HepG2 (cell line): ENCODE data around the gene LASP1. TPM values are rescaled to one million over a fixed set of nuclear protein-coding genes. Genes with fewer than 3 reads are reported as not detected.

Source experiments
- ATAC-seq: fragments of 200-7000 bp; cut with Tn5 transposase; 3 replicates; pipeline ENCODE4 v1.9.1; 2020; ENCODE audit warnings: mild to moderate bottlenecking, moderate library complexity
- BruUV-seq: library from RNA; stranded (reverse); fragments of 400-500 nt; replicated peaks from 2 replicates; lab custom pipeline; 2021; lab: Mats Ljungman, UMichigan
- CTCF ChIA-PET: fragments of 300-600 bp; formaldehyde crosslinking; extraction: SDS; loops from one replicate; lab custom pipeline; 2021; ENCODE audit warnings: low total read pairs, inconsistent platforms, low intra/inter-chr PET ratio; lab: Yijun Ruan, JAX
- POLR2A ChIA-PET: fragments of 350-600 bp; sonication (Branson Sonifier 250); formaldehyde crosslinking; loops from one replicate; lab custom pipeline; 2020; ENCODE audit warnings: antibody characterized with exemption, inconsistent platforms; lab: Yijun Ruan, JAX
- DNase-seq: peaks from one replicate; pipeline ENCODE4 v3.0.0-alpha.2; 2015; ENCODE audit warnings: low spot score
- FAIRE-seq: peaks from 3 replicates; lab custom pipeline; 2011; peaks lifted over from hg19 to GRCh38; lab: Jason Lieb, UNC
- H2AFZ ChIP-seq: one replicate; pipeline ENCODE4 v1.6.1; 2011; ENCODE audit warnings: low read length, inconsistent platforms
- H3K27ac ChIP-seq: fragments of 300-600 bp; 3 replicates; pipeline ENCODE4 v1.8.0; 2011; ENCODE audit warnings: mixed run types, mild to moderate bottlenecking, mixed read lengths, low read length, inconsistent platforms; ENCODE audit not compliant: insufficient read depth; ENCODE audit errors: extremely low read length
- H3K27me3 ChIP-seq, 2 experiments: fragments of 200-600 bp in 1 of 2; 2 replicates in 1 of 2; 3 replicates in 1 of 2; pipeline versions ENCODE4 v1.6.0 to v1.8.0; 2011; ENCODE audit warnings: low read length in 2 of 2, mild to moderate bottlenecking in 2 of 2, moderate library complexity in 2 of 2, inconsistent platforms in 1 of 2; ENCODE audit not compliant: insufficient read depth in 2 of 2, control insufficient read depth in 1 of 2
- H3K36me3 ChIP-seq, 2 experiments: fragments of 200-600 bp in 1 of 2; replicated peaks in 1 of 2; 2 replicates in 1 of 2; 3 replicates in 1 of 2; pipeline versions ENCODE4 v1.5.1 to v1.8.0; 2011; ENCODE audit warnings: low read length in 2 of 2, inconsistent platforms in 1 of 2; ENCODE audit not compliant: insufficient read depth in 2 of 2, control insufficient read depth in 1 of 2
- H3K4me1 ChIP-seq: 2 replicates; pipeline ENCODE4 v1.5.1; 2012; ENCODE audit warnings: low read length, inconsistent platforms; ENCODE audit not compliant: insufficient read depth
- H3K4me2 ChIP-seq: 2 replicates; pipeline ENCODE4 v1.6.0; 2011; ENCODE audit warnings: low read depth, low read length, inconsistent platforms
- H3K4me3 ChIP-seq, 3 experiments: fragments of 200-600 bp in 1 of 3; sonication (generic), shearing (Covaris generic) in 1 of 3; replicated peaks in 1 of 3; 2 replicates each; pipeline ENCODE4 v1.5.1; 2011 to 2016; ENCODE audit warnings: low read length in 3 of 3, inconsistent platforms in 2 of 3, low read depth in 2 of 3, mild to moderate bottlenecking in 2 of 3, control low read depth in 1 of 3, mixed read lengths in 1 of 3; ENCODE audit not compliant: insufficient read depth in 1 of 3
- H3K79me2 ChIP-seq: one replicate; pipeline ENCODE4 v1.6.1; 2011; ENCODE audit warnings: low read length, inconsistent platforms; ENCODE audit not compliant: insufficient read depth
- H3K9ac ChIP-seq: 2 replicates; pipeline ENCODE4 v1.6.0; 2011; ENCODE audit warnings: mild to moderate bottlenecking, low read depth, low read length, inconsistent platforms; ENCODE audit not compliant: insufficient read depth
- H3K9me3 ChIP-seq: 2 replicates; pipeline ENCODE4 v1.5.1; 2012; ENCODE audit warnings: mild to moderate bottlenecking, low read length
- H4K20me1 ChIP-seq: 2 replicates; pipeline ENCODE4 v1.6.0; 2011; ENCODE audit warnings: inconsistent platforms, mild to moderate bottlenecking, low read length, moderate library complexity; ENCODE audit not compliant: insufficient read depth
- AFF4 ChIP-seq: sonication (generic); formaldehyde crosslinking; IDR thresholded peaks from 2 replicates; pipeline ENCODE4 v1.4.0; 2020; ENCODE audit warnings: missing genetic modification reagents
- BATF2 ChIP-seq: sonication (generic); formaldehyde crosslinking; IDR thresholded peaks from 2 replicates; pipeline ENCODE4 v1.8.0; 2022; ENCODE audit warnings: mild to moderate bottlenecking, missing genetic modification reagents, moderate library complexity
- CEBPG ChIP-seq: IDR thresholded peaks from 2 replicates; pipeline ENCODE4 v1.6.1; 2016
- GPN1 ChIP-seq: sonication (generic); formaldehyde crosslinking; IDR thresholded peaks from 2 replicates; pipeline ENCODE4 v1.5.1; 2020; ENCODE audit warnings: missing genetic modification reagents, borderline replicate concordance
- HOXD1 ChIP-seq: sonication (generic); formaldehyde crosslinking; IDR thresholded peaks from 2 replicates; pipeline ENCODE4 v1.5.0; 2020; ENCODE audit warnings: missing genetic modification reagents
- MXD3 ChIP-seq: IDR thresholded peaks from 2 replicates; pipeline ENCODE4 v1.6.1; 2016; ENCODE audit warnings: mild to moderate bottlenecking, missing biosample characterization, missing genetic modification reagents
- PLRG1 ChIP-seq: fragments of 450-650 bp; conservative IDR thresholded peaks from 2 replicates; pipeline ENCODE4 v1.6.1; 2016
- PRMT3 ChIP-seq: sonication (generic); formaldehyde crosslinking; IDR thresholded peaks from 2 replicates; pipeline ENCODE4 v1.8.1; 2022; ENCODE audit warnings: low read depth, mild to moderate bottlenecking, moderate library complexity, missing genetic modification reagents, borderline replicate concordance
- SSRP1 ChIP-seq: IDR thresholded peaks from 2 replicates; pipeline ENCODE4 v1.6.1; 2016; ENCODE audit warnings: control low read depth
- TFAP4 ChIP-seq: sonication (generic); IDR thresholded peaks from 2 replicates; pipeline ENCODE4 v1.6.1; 2016; ENCODE audit warnings: low read depth, borderline replicate concordance
- WGBS: methylation state at CpG from one replicate; pipeline ENCODE4 v1.1.6; 2017; ENCODE audit warnings: low lambda C conversion rate; 5-methylcytosine and 5-hydroxymethylcytosine counted together
- in situ Hi-C: cut with HindIII; loops from 2 replicates; pipeline ENCODE4 v1.10.0; 2017; ENCODE audit warnings: low pct_unique_long_range_greater_than_20kb; ENCODE audit not compliant: extremely low pct_ligation_motif_present
- intact Hi-C: fragments of 100-400 bp; cut with micrococcal nuclease; formaldehyde crosslinking; loops from one replicate; pipeline ENCODE4 v1.10.0; 2022; ENCODE audit not compliant: unreplicated experiment
- polyA plus RNA-seq, 8 experiments: library from polyadenylated mRNA; depleted of rRNA in 3 of 8; stranded (reverse) in 7 of 8; unstranded in 1 of 8; fragments of >200 nt; fragmentation: Illumina TruSeq in 4 of 8; extraction: Trizol in 4 of 8; gene quantifications; 2 replicates each; pipeline versions ENCODE4 v1.2.1 to v1.2.3, GENCODE V29; 2011 to 2016; ENCODE audit warnings: low read depth in 4 of 8, missing spikeins in 1 of 8, mixed read lengths in 1 of 8; ENCODE audit not compliant: insufficient read depth in 1 of 8
- total RNA-seq, 5 experiments: library from RNA; depleted of rRNA; stranded (reverse); fragments of >200 nt; fragmentation: Illumina TruSeq; extraction: Trizol; gene quantifications; 2 replicates each; pipeline ENCODE4 v1.2.3, GENCODE V29; 2016; ENCODE audit warnings: low read depth in 1 of 5

LASP1 gene
- total and polyA plus RNA-seq, 2 of the 13 experiments (the other 11 are each of a cell fraction or from before 2014, with no cell fraction given), result 70.1 to 97.0 TPM

- ATAC-seq, result no peak; the same call in 2 of the 3 replicates
- in situ Hi-C loops, result no loop called here
These were observed 23.7 kb downstream of the LASP1 start for GRCh38 chr17:38893607-38894006.

GRCh38 chr17:38894276-38894675 is 24.4 kb downstream of the LASP1 start:
- Histone ChIP-seq H3K9ac (no peak overlapping the region), H3K79me2 (no peaks in the 10 kb centered on the region), H3K27ac (no peak overlapping the region), H2AFZ (no peak overlapping the region), H3K4me3 (no peak overlapping the region), H3K27me3 (no peaks in the 10 kb centered on the region), H3K4me1 (peaks cover 28% of the 10 kb centered on the region), H3K9me3 (no peaks in the 10 kb centered on the region), H4K20me1 (peaks cover 11% of the 10 kb centered on the region; the same call in 1 of the 2 replicates), H3K36me3 (peaks cover 59 to 85% of the 10 kb centered on the region in 2 experiments), H3K4me2 (no peak overlapping the region)
- FAIRE-seq, result no peak
- in situ Hi-C loops, result no loop called here
- no peak for DNase-seq
- peak; percentile 6; the same call in 2 of the 3 replicates for ATAC-seq
- CTCF ChIA-PET, result no interaction called here
- 80% methylated on average over 7 of the region's 7 CpGs for WGBS
- POLR2A ChIA-PET, result interaction anchor here (0.5 to 3.2 kb wide), 6 partner anchors 13 to 40 kb away, joined by 3 to 15 read pairs (median 6); partner anchors contain the start of genes LASP1 and RPL23
- intact Hi-C loops, result no loop called here
- no TSS peak for BruUV-seq
- no peak for TF ChIP-seq PLRG1
- no peak for TF ChIP-seq AFF4 (CRISPR knock-in tag)
- no peak for TF ChIP-seq HOXD1
- no peak for TF ChIP-seq PRMT3 (CRISPR knock-in tag)
- TF ChIP-seq TFAP4, result no peak
- TF ChIP-seq GPN1 (CRISPR knock-in tag), result no peak
- 0 out of 2 replicates have a peak, but pooled peaks have one; percentile 20 for TF ChIP-seq CEBPG (CRISPR knock-in tag)
- no peak for TF ChIP-seq SSRP1 (CRISPR knock-in tag)

More at GRCh38 chr17:38893607-38894006, 23.7 kb downstream of the LASP1 start:
- H3K4me1 ChIP-seq, result peaks cover 28% of the 10 kb centered on the region
- no peak overlapping the region for H2AFZ ChIP-seq
- H3K36me3 ChIP-seq, result peaks cover 55 to 84% of the 10 kb centered on the region in 2 experiments
- no peak overlapping the region for H3K9ac ChIP-seq
- H3K9me3 ChIP-seq, result no peaks in the 10 kb centered on the region
- DNase-seq, result no peak
- H3K27me3 ChIP-seq, result no peaks in the 10 kb centered on the region
- BruUV-seq, result no TSS peak
- ChIA-PET POLR2A (interaction anchor here (0.5 to 3.2 kb wide), 6 partner anchors 12 to 39 kb away, joined by 3 to 15 read pairs (median 6); partner anchors contain the start of genes LASP1 and RPL23), CTCF (no interaction called here)
- H3K79me2 ChIP-seq, result peaks cover 4% of the 10 kb centered on the region
- intact Hi-C loops, result no loop called here
- no peak for FAIRE-seq
- H3K4me3 ChIP-seq, result no peak overlapping the region
- 94% methylated on average over 6 of the region's 6 CpGs for WGBS
- H3K4me2 ChIP-seq, result no peak overlapping the region
- peaks cover 11% of the 10 kb centered on the region; the same call in 1 of the 2 replicates for H4K20me1 ChIP-seq
- H3K27ac ChIP-seq, result peak overlapping the region; percentile 5
- TF ChIP-seq MXD3 (0 out of 2 replicates have a peak, but pooled peaks have one; percentile 25), BATF2 (CRISPR knock-in tag) (no peak)
